ENCODE results near the gene NEURL4.

GRCh38 chr17:7304179-7304578 is 25.0 kb downstream of the NEURL4 start:
- TF ChIP-seq, protein P1, sequence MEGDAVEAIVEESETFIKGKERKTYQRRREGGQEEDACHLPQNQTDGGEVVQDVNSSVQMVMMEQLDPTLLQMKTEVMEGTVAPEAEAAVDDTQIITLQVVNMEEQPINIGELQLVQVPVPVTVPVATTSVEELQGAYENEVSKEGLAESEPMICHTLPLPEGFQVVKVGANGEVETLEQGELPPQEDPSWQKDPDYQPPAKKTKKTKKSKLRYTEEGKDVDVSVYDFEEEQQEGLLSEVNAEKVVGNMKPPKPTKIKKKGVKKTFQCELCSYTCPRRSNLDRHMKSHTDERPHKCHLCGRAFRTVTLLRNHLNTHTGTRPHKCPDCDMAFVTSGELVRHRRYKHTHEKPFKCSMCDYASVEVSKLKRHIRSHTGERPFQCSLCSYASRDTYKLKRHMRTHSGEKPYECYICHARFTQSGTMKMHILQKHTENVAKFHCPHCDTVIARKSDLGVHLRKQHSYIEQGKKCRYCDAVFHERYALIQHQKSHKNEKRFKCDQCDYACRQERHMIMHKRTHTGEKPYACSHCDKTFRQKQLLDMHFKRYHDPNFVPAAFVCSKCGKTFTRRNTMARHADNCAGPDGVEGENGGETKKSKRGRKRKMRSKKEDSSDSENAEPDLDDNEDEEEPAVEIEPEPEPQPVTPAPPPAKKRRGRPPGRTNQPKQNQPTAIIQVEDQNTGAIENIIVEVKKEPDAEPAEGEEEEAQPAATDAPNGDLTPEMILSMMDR (IDR thresholded peaks at IDR 0.05): no peak
- no peak for TF ChIP-seq POLR2A (IDR thresholded peaks at IDR 0.05)
